Mesenchymal stem cell (in vitro differentiated cells and primary cell): ENCODE results near the gene PLEKHJ1.
A peak's percentile ranks its signal among the peaks of the same experiment; 100 is the strongest.

Experiments
- DNase-seq: peaks from one replicate; pipeline ENCODE4 v3.0.0-alpha.2; 2013
- H2AFZ ChIP-seq: one replicate; pipeline ENCODE4 v1.6.1; 2013; ENCODE audit warnings: low read depth, mild to moderate bottlenecking, control low read depth, inconsistent platforms, low read length, moderate library complexity
- H2AK5ac ChIP-seq: 2 replicates; pipeline ENCODE4 v1.6.1; 2013; ENCODE audit warnings: low read length, moderate library complexity, mild to moderate bottlenecking, inconsistent platforms; ENCODE audit not compliant: severe bottlenecking
- H2BK120ac ChIP-seq: one replicate; pipeline ENCODE4 v1.6.1; 2013; ENCODE audit warnings: low read depth, mild to moderate bottlenecking, inconsistent platforms, low read length, moderate library complexity
- H2BK12ac ChIP-seq, 2 experiments: one replicate each; pipeline ENCODE4 v1.6.1; 2013; ENCODE audit warnings: inconsistent platforms in 2 of 2, low read length in 2 of 2, mild to moderate bottlenecking in 2 of 2, moderate library complexity in 2 of 2, control low read depth in 1 of 2
- H2BK15ac ChIP-seq: one replicate; pipeline ENCODE4 v1.6.1; 2013; ENCODE audit warnings: mild to moderate bottlenecking, low read depth, inconsistent platforms; ENCODE audit not compliant: poor library complexity, severe bottlenecking
- H2BK5ac ChIP-seq: 2 replicates; pipeline ENCODE4 v1.6.1; 2013; ENCODE audit warnings: low read depth, mild to moderate bottlenecking, low read length, control low read depth, inconsistent platforms; ENCODE audit not compliant: poor library complexity, severe bottlenecking
- H3K14ac ChIP-seq, 2 experiments: one replicate each; pipeline ENCODE4 v1.6.1; 2013; ENCODE audit warnings: inconsistent platforms in 2 of 2, low read length in 2 of 2, control low read depth in 1 of 2, mild to moderate bottlenecking in 1 of 2, moderate library complexity in 1 of 2
- H3K18ac ChIP-seq, 2 experiments: one replicate each; pipeline ENCODE4 v1.6.1; 2013; ENCODE audit warnings: inconsistent platforms in 2 of 2, low read length in 2 of 2, control low read depth in 1 of 2, low read depth in 1 of 2, mild to moderate bottlenecking in 1 of 2
- H3K23ac ChIP-seq, 2 experiments: one replicate each; pipeline ENCODE4 v1.6.1; 2013; ENCODE audit warnings: inconsistent platforms in 2 of 2, low read length in 2 of 2, mild to moderate bottlenecking in 2 of 2, moderate library complexity in 2 of 2, control low read depth in 1 of 2
- H3K27ac ChIP-seq: 2 replicates; pipeline ENCODE4 v1.5.1; 2013; ENCODE audit warnings: mild to moderate bottlenecking, moderate library complexity, low read length, control low read depth, inconsistent platforms; ENCODE audit not compliant: poor library complexity, severe bottlenecking
- H3K27me3 ChIP-seq, 2 experiments: 2 replicates each; pipeline versions ENCODE4 v1.6.1 to v1.7.0; 2013; ENCODE audit warnings: low read length in 2 of 2, mild to moderate bottlenecking in 2 of 2, moderate library complexity in 2 of 2, control low read depth in 1 of 2, inconsistent platforms in 1 of 2; ENCODE audit not compliant: control insufficient read depth in 1 of 2, insufficient read depth in 1 of 2
- H3K36me3 ChIP-seq, 2 experiments: 2 replicates each; pipeline versions ENCODE4 v1.6.1 to v1.7.0; 2013; ENCODE audit warnings: low read length in 2 of 2, control low read depth in 1 of 2, inconsistent platforms in 1 of 2, low read depth in 1 of 2, mild to moderate bottlenecking in 1 of 2; ENCODE audit not compliant: insufficient read depth in 2 of 2, control insufficient read depth in 1 of 2
- H3K4ac ChIP-seq, 2 experiments: one replicate each; pipeline ENCODE4 v1.6.1; 2013; ENCODE audit warnings: inconsistent platforms in 2 of 2, low read length in 2 of 2, mild to moderate bottlenecking in 2 of 2, moderate library complexity in 2 of 2, control low read depth in 1 of 2, low read depth in 1 of 2
- H3K4me1 ChIP-seq: 2 replicates; pipeline ENCODE4 v1.6.1; 2013; ENCODE audit warnings: low read depth, low read length, control low read depth; ENCODE audit not compliant: control insufficient read depth, insufficient read depth
- H3K4me2 ChIP-seq: 2 replicates; pipeline ENCODE4 v1.6.1; 2013; ENCODE audit warnings: low read length, mild to moderate bottlenecking, inconsistent platforms; ENCODE audit not compliant: poor library complexity, severe bottlenecking
- H3K4me3 ChIP-seq, 2 experiments: 2 replicates each; pipeline versions ENCODE4 v1.5.1 to v1.7.0; 2013; ENCODE audit warnings: low read length in 2 of 2, mild to moderate bottlenecking in 2 of 2, control low read depth in 1 of 2, low read depth in 1 of 2; ENCODE audit not compliant: insufficient read depth in 1 of 2
- H3K79me1 ChIP-seq: replicated peaks from 2 replicates; pipeline ENCODE4 v1.6.1; 2013; ENCODE audit warnings: mild to moderate bottlenecking, control low read depth, low read length, inconsistent platforms; ENCODE audit not compliant: poor library complexity, severe bottlenecking
- H3K9ac ChIP-seq: 2 replicates; pipeline ENCODE4 v1.7.0; 2013; ENCODE audit warnings: mild to moderate bottlenecking, low read length, moderate library complexity
- H3K9me3 ChIP-seq: 2 replicates; pipeline ENCODE4 v1.7.0; 2013; ENCODE audit warnings: mild to moderate bottlenecking, low read length; ENCODE audit not compliant: control insufficient read depth
- H4K8ac ChIP-seq: one replicate; pipeline ENCODE4 v1.6.1; 2013; ENCODE audit warnings: inconsistent platforms, mild to moderate bottlenecking, low read length, moderate library complexity
- H4K91ac ChIP-seq: one replicate; pipeline ENCODE4 v1.6.1; 2013; ENCODE audit warnings: mild to moderate bottlenecking, low read length, inconsistent platforms
- WGBS: methylation state at CpG from one replicate; pipeline ENCODE4 v1.1.7; 2013; ENCODE audit warnings: mixed read lengths; 5-methylcytosine and 5-hydroxymethylcytosine counted together

PLEKHJ1 gene

DNA sequence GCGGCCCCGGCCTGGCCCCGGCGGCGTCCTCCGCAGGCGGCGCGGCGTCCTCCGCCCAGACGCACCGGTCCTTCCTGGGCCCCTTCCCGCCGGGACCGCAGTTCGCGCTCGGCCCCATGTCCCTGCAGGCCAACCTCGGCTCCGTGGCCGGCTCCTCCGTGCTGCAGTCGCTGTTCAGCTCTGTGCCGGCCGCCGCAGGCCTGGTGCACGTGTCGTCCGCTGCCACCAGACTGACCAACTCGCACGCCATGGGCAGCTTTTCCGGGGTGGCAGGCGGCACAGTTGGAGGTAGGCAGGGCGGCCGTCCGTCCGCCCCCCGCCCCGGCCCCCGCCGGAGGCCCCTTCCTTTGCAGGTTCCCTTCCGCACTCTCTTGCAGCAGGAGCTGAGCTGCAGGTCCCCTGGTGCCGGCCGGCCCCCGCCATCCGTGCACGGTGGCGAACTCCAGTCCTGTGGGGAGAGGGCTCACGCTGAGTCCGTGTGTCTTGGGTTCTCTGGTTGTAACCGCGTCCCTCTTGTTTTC is 9.2 kb downstream of the PLEKHJ1 start:
- WGBS: 97% methylated on average over 51 of the region's 53 CpGs
- H3K27me3 ChIP-seq: no peaks in the 10 kb centered on the region
- H2BK12ac ChIP-seq: no peak overlapping the region

DNA sequence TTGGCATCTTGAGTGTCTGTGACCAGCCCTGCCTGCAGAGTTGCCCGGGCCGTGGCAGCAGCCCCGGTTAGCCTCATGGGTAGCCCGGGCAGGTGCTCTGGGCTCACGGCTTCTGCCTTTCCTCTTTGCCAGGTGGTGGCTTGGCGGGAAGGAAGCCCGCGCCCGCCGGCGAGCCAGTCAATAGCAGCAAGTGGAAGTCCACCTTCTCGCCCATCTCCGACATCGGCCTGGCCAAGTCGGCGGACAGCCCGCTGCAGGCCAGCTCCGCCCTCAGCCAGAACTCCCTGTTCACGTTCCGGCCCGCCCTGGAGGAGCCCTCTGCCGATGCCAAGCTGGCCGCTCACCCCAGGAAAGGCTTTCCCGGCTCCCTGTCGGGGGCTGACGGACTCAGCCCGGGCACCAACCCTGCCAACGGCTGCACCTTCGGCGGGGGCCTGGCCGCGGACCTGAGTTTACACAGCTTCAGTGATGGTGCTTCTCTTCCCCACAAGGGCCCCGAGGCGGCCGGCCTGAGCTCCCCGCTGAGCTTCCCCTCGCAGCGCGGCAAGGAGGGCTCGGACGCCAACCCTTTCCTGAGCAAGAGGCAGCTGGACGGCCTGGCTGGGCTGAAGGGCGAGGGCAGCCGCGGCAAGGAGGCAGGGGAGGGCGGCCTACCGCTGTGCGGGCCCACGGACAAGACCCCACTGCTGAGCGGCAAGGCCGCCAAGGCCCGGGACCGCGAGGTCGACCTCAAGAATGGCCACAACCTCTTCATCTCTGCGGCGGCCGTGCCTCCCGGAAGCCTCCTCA is 9.9 kb downstream of the PLEKHJ1 start:
- H2BK120ac ChIP-seq: no peak overlapping the region
- H2BK15ac ChIP-seq: no peak overlapping the region
- no peak overlapping the region for H2AK5ac ChIP-seq
- no peak overlapping the region for H4K8ac ChIP-seq
- no peak overlapping the region for H3K4ac ChIP-seq
- no peak for DNase-seq
- no peak overlapping the region for H3K4me2 ChIP-seq
- no peak overlapping the region for H3K14ac ChIP-seq
- H3K9ac ChIP-seq: no peak overlapping the region
- H3K36me3 ChIP-seq: peaks cover 85 to 95% of the 10 kb centered on the region in 2 experiments
- H2BK5ac ChIP-seq: no peak overlapping the region
- no peaks in the 10 kb centered on the region for H3K9me3 ChIP-seq
- no peak overlapping the region for H3K27ac ChIP-seq
- peaks cover 26% of the 10 kb centered on the region for H3K79me1 ChIP-seq
- no peak overlapping the region for H4K91ac ChIP-seq
- no peak overlapping the region for H3K4me3 ChIP-seq
- H2AFZ ChIP-seq: no peak overlapping the region
- no peaks in the 10 kb centered on the region for H3K27me3 ChIP-seq
- WGBS: 97% methylated on average over 59 of the region's 59 CpGs
- no peak overlapping the region for H2BK12ac ChIP-seq
- no peak overlapping the region for H3K23ac ChIP-seq
- no peak overlapping the region for H3K18ac ChIP-seq
- H3K4me1 ChIP-seq: peaks cover 24% of the 10 kb centered on the region

More for the DNA sequence above, 9.2 kb downstream of the PLEKHJ1 start:
- H3K4me2 ChIP-seq: no peak overlapping the region
- H3K18ac ChIP-seq: no peak overlapping the region
- no peak overlapping the region for H3K23ac ChIP-seq
- H3K9ac ChIP-seq: no peak overlapping the region
- no peak overlapping the region for H2BK15ac ChIP-seq
- H3K9me3 ChIP-seq: no peaks in the 10 kb centered on the region
- peaks cover 84 to 100% of the 10 kb centered on the region in 2 experiments for H3K36me3 ChIP-seq
- H2AFZ ChIP-seq: no peak overlapping the region
- H2BK120ac ChIP-seq: no peak overlapping the region
- H3K79me1 ChIP-seq: peaks cover 25% of the 10 kb centered on the region
- no peak overlapping the region for H3K27ac ChIP-seq
- H4K8ac ChIP-seq: no peak overlapping the region
- H3K4me3 ChIP-seq: no peak overlapping the region
- H4K91ac ChIP-seq: no peak overlapping the region
- DNase-seq: no peak
- H2BK5ac ChIP-seq: no peak overlapping the region
- no peak overlapping the region for H3K14ac ChIP-seq
- H3K4ac ChIP-seq: no peak overlapping the region
- H3K4me1 ChIP-seq: peaks cover 17% of the 10 kb centered on the region
- no peak overlapping the region for H2AK5ac ChIP-seq

DNA sequence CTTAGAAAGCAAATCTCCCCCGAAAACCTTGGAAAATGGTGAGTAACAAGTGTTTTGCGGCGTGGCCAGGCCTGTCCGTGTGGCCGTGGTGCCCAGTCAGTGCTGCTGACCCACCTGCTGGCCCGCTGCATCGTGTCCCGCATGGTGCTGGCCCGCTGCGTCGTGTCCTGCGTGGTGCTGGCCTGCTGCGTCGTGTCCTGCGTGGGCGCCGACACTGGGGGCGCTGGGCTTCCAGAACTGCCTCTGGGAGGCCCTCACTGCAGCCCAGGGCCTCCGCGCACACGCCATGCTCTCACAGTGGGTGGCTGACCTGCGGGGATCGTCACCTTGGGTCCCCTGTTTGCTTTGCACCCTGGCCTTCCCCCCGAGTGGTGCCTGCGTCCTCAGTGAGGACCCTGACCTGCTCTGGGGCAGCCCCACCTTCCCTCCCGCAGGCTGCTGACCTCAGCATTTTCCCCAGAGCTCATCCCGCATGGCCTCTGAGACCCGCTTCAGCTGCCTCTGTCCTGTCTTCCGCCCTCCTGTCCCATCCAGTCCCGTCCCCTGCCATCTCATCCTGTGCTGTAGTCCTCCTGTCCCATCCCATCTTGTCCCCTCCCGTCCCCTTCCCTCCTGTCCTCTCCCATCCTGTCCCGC is 10.6 kb downstream of the PLEKHJ1 start:
- no peak overlapping the region for H2AFZ ChIP-seq
- no peak overlapping the region for H3K23ac ChIP-seq
- no peak overlapping the region for H2BK120ac ChIP-seq
- peaks cover 30% of the 10 kb centered on the region for H3K4me1 ChIP-seq
- peaks cover 29% of the 10 kb centered on the region for H3K79me1 ChIP-seq
- no peak for DNase-seq
- H2BK12ac ChIP-seq: no peak overlapping the region
- H4K8ac ChIP-seq: no peak overlapping the region
- no peak overlapping the region for H3K4me2 ChIP-seq
- no peak overlapping the region for H3K4me3 ChIP-seq
- H2BK15ac ChIP-seq: no peak overlapping the region
- H3K27me3 ChIP-seq: no peaks in the 10 kb centered on the region
- no peak overlapping the region for H3K9ac ChIP-seq
- no peak overlapping the region for H3K18ac ChIP-seq
- no peak overlapping the region for H2BK5ac ChIP-seq
- H3K4ac ChIP-seq: no peak overlapping the region
- no peak overlapping the region for H2AK5ac ChIP-seq
- no peaks in the 10 kb centered on the region for H3K9me3 ChIP-seq
- H4K91ac ChIP-seq: peak overlapping the region; percentile 25
- H3K14ac ChIP-seq: no peak overlapping the region
- no peak overlapping the region for H3K27ac ChIP-seq
- peaks cover 83 to 90% of the 10 kb centered on the region in 2 experiments for H3K36me3 ChIP-seq
- WGBS: 97% methylated on average over 32 of the region's 32 CpGs

DNA sequence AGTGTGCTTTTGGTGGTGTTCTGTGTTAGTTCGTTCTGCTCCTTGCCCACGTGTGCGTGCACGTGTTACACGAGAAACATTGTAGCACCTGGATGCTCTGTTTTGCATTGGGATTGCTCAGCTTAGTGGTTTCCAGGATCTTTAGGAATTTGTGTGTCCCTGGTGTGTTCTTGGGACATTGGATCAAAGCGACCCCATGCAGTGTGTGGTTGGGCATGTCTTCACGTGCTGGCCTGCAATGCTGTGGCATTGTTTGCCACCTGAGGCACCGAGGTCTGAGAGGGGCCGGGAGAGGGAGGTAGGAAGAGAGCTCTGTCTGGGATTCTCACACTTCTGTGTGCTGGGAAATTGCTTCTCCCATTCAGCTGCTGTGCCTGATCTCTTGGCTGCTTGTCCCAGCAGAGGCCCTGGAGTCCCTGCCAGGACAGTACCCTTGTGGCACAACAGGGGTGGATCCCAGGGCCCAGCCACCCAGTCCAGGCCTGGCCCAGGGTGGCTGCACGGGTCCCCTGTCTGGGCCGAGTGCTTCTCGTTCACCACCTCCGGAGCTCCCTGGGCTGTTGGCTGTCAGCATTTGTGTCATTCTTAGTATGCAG is 11.3 kb downstream of the PLEKHJ1 start:
- H2AFZ ChIP-seq: no peak overlapping the region
- no peak for DNase-seq
- H2BK5ac ChIP-seq: no peak overlapping the region
- H3K4me1 ChIP-seq: peaks cover 36% of the 10 kb centered on the region
- no peak overlapping the region for H3K9ac ChIP-seq
- no peak overlapping the region for H2BK15ac ChIP-seq
- no peak overlapping the region for H3K4ac ChIP-seq
- H3K36me3 ChIP-seq: peaks cover 83 to 91% of the 10 kb centered on the region in 2 experiments
- no peak overlapping the region for H3K18ac ChIP-seq
- H4K8ac ChIP-seq: no peak overlapping the region
- WGBS: 98% methylated on average over 13 of the region's 13 CpGs
- H2AK5ac ChIP-seq: no peak overlapping the region
- H3K79me1 ChIP-seq: peaks cover 34% of the 10 kb centered on the region
- no peak overlapping the region for H3K4me2 ChIP-seq
- no peak overlapping the region for H3K23ac ChIP-seq
- no peak overlapping the region for H2BK12ac ChIP-seq
- no peaks in the 10 kb centered on the region for H3K27me3 ChIP-seq
- no peak overlapping the region for H3K14ac ChIP-seq
- no peak overlapping the region for H2BK120ac ChIP-seq
- H4K91ac ChIP-seq: no peak overlapping the region
- H3K27ac ChIP-seq: no peak overlapping the region
- H3K9me3 ChIP-seq: no peaks in the 10 kb centered on the region
- H3K4me3 ChIP-seq: no peak overlapping the region
